ENCODE data around the gene RBBP4.

- no peak for TF ChIP-seq CTCF (IDR thresholded peaks at IDR 0.05)
- TF ChIP-seq POLR2A (IDR thresholded peaks at IDR 0.05), result no peak
Measured at GRCh38 chr1:32622806-32623681, 28.0 kb upstream of the RBBP4 start.
